Smooth muscle cell of the brain vasculature (primary cell): ENCODE measurements around the gene BORCS6.

Experiments
- DNase-seq: peaks from one replicate; pipeline ENCODE4 v3.0.0-alpha.2; 2012; ENCODE audit warnings: low read depth, low spot score

The BORCS6 gene

GRCh38 chr17:8212312-8213180 is 22.6 kb upstream of the BORCS6 start:
- no peak for DNase-seq

- DNase-seq, result no peak
Observed at GRCh38 chr17:8210761-8211458, 20.9 kb upstream of the BORCS6 start.

- peak; percentile 91 for DNase-seq
Observed at GRCh38 chr17:8209907-8210760, 20.2 kb upstream of the BORCS6 start, which contains the start of gene AURKB. Gene AURKB, minus strand, starts transcription at chr17:8210575. Its CDS starts 351 bp downstream, at chr17:8210224.

GRCh38 chr17:8206536-8206935 is 16.6 kb upstream of the BORCS6 start:
- DNase-seq, result no peak

- DNase-seq, result no peak
Observed at GRCh38 chr17:8204761-8205555, 15.0 kb upstream of the BORCS6 start.

- DNase-seq, result no peak
Observed at GRCh38 chr17:8192070-8192815, 2.3 kb upstream of the BORCS6 start.

GRCh38 chr17:8190506-8190905 is 526 bp upstream of the BORCS6 start:
- no peak for DNase-seq

GRCh38 chr17:8189041-8189710 is 804 bp downstream of the BORCS6 start:
- DNase-seq, result no peak

GRCh38 chr17:8188263-8188839 is 1.6 kb downstream of the BORCS6 start:
- no peak for DNase-seq

GRCh38 chr17:8187517-8188262 is 2.3 kb downstream of the BORCS6 start:
- DNase-seq, result peak; percentile 97

- peak; percentile 85 for DNase-seq
Observed at GRCh38 chr17:8186787-8187516, 3.0 kb downstream of the BORCS6 start.

GRCh38 chr17:8186446-8186786 is 3.6 kb downstream of the BORCS6 start:
- no peak for DNase-seq

- DNase-seq, result no peak
Observed at GRCh38 chr17:8185582-8186445, 4.2 kb downstream of the BORCS6 start.

GRCh38 chr17:8176998-8177731 is 12.8 kb downstream of the BORCS6 start:
- no peak for DNase-seq

- no peak for DNase-seq
Observed at GRCh38 chr17:8176197-8176940, 13.6 kb downstream of the BORCS6 start, which contains the start of gene TMEM107. Gene TMEM107, minus strand, starts transcription at chr17:8176380. Its CDS starts 94 bp downstream, at chr17:8176286.

- DNase-seq, result no peak
Observed at GRCh38 chr17:8175795-8176196, 14.2 kb downstream of the BORCS6 start.
